Panc1 (cell line): ENCODE data around the gene APOE. TPM values are rescaled to one million over a fixed set of nuclear protein-coding genes. Genes with fewer than 3 reads are reported as not detected.

Experiments
- ATAC-seq: fragments of 200-7000 bp; cut with Tn5 transposase; 2 replicates; pipeline ENCODE4 v1.9.1; 2020; ENCODE audit warnings: mild to moderate bottlenecking, moderate library complexity
- BruUV-seq: library from RNA; stranded (reverse); fragments of 400-500 nt; replicated peaks from 2 replicates; lab custom pipeline; 2021; lab: Mats Ljungman, UMichigan
- CTCF ChIA-PET: fragments of 300-600 bp; sonication (Branson Sonifier 250); formaldehyde crosslinking; loops from one replicate; lab custom pipeline; 2022; ENCODE audit warnings: antibody characterized with exemption; lab: Charles Lee
- POLR2A ChIA-PET: fragments of 300-600 bp; sonication (Branson Sonifier 250); formaldehyde crosslinking; loops from one replicate; lab custom pipeline; 2022; ENCODE audit warnings: antibody characterized with exemption; lab: Charles Lee
- DNase-seq: peaks from one replicate; pipeline ENCODE4 v3.0.0-alpha.2; 2010; ENCODE audit warnings: low read depth, low spot score
- H3K27ac ChIP-seq: 2 replicates; pipeline ENCODE4 v1.5.1; 2011; ENCODE audit warnings: mild to moderate bottlenecking, low read length, inconsistent platforms
- H3K27me3 ChIP-seq: fragments of 200-500 bp; sonication (Bioruptor generic); 2 replicates; pipeline ENCODE4 v1.6.0; 2014; ENCODE audit warnings: low read length, inconsistent platforms; ENCODE audit not compliant: control insufficient read depth, insufficient read depth
- H3K36me3 ChIP-seq: fragments of 200-500 bp; sonication (Bioruptor generic); 2 replicates; pipeline ENCODE4 v1.5.1; 2014; ENCODE audit warnings: inconsistent platforms, mild to moderate bottlenecking, low read length, moderate library complexity; ENCODE audit not compliant: control insufficient read depth, insufficient read depth
- H3K4me1 ChIP-seq: 2 replicates; pipeline ENCODE4 v1.5.1; 2011; ENCODE audit warnings: inconsistent platforms, mild to moderate bottlenecking, low read length, moderate library complexity; ENCODE audit not compliant: control insufficient read depth, insufficient read depth
- H3K4me3 ChIP-seq, 2 experiments: 2 replicates each; pipeline ENCODE4 v1.5.1; 2011 to 2012; ENCODE audit warnings: low read depth in 2 of 2, low read length in 2 of 2, mild to moderate bottlenecking in 2 of 2, inconsistent platforms in 1 of 2, moderate library complexity in 1 of 2
- H3K9me3 ChIP-seq: fragments of 200-500 bp; sonication (Bioruptor generic); 2 replicates; pipeline ENCODE4 v1.5.1; 2014; ENCODE audit warnings: low read depth, mild to moderate bottlenecking, inconsistent platforms, low read length, moderate library complexity; ENCODE audit not compliant: control insufficient read depth, insufficient read depth
- CTCF ChIP-seq: fragments of 450-650 bp; IDR thresholded peaks from 2 replicates; pipeline ENCODE4 v1.5.1; 2017; ENCODE audit warnings: mild to moderate bottlenecking
- POLR2AphosphoS5 ChIP-seq: IDR thresholded peaks from 2 replicates; pipeline ENCODE4 v1.6.1; 2012; ENCODE audit warnings: mild to moderate bottlenecking, low read depth, low read length, moderate library complexity
- REST ChIP-seq, 2 experiments: IDR thresholded peaks; 2 replicates each; pipeline ENCODE4 v1.6.1; 2011 to 2012; ENCODE audit warnings: low read depth in 2 of 2, control low read depth in 1 of 2, low read length in 1 of 2, mild to moderate bottlenecking in 1 of 2, moderate library complexity in 1 of 2; ENCODE audit not compliant: insufficient read depth in 1 of 2
- SIN3A ChIP-seq: IDR thresholded peaks from 2 replicates; pipeline ENCODE4 v1.6.1; 2012; ENCODE audit warnings: low read depth, mild to moderate bottlenecking, low read length, moderate library complexity, borderline replicate concordance; ENCODE audit not compliant: insufficient read depth
- TCF7L2 ChIP-seq: IDR thresholded peaks from 2 replicates; pipeline ENCODE4 v1.6.1; 2011; ENCODE audit warnings: mild to moderate bottlenecking, low read depth, low read length, inconsistent platforms
- in situ Hi-C: cut with HindIII; loops from 2 replicates; pipeline ENCODE4 v1.10.0; 2016; ENCODE audit warnings: low sequenced_read_pairs, low pct_unique_long_range_greater_than_20kb
- intact Hi-C: fragments of 100-400 bp; cut with micrococcal nuclease; formaldehyde crosslinking; loops from one replicate; pipeline ENCODE4 v1.10.0; 2022; ENCODE audit not compliant: unreplicated experiment
- total RNA-seq: library from RNA; stranded (reverse); gene quantifications from one replicate; pipeline ENCODE4 v1.2.1, GENCODE V29; 2021; ENCODE audit not compliant: unreplicated experiment

The APOE gene
- total RNA-seq, 1 experiment from 2014 or later: 780 TPM

- no peaks in the 10 kb centered on the region for H3K9me3 ChIP-seq
- ChIA-PET CTCF (no interaction called here), POLR2A (interaction anchor here (0.6 kb wide), 1 partner anchor 12 kb away, joined by 3 read pairs; no protein-coding TSS in a partner anchor)
- no peaks in the 10 kb centered on the region for H3K36me3 ChIP-seq
- ATAC-seq: no peak
- no peaks in the 10 kb centered on the region for H3K4me1 ChIP-seq
- intact Hi-C loops: no loop called here
- no peak for DNase-seq
- in situ Hi-C loops: no loop called here
- no TSS peak for BruUV-seq
- TF ChIP-seq CTCF (no peak), POLR2AphosphoS5 (no peak), TCF7L2 (no peak), REST (IDR thresholded peaks at IDR 0.05; ENCODE audit: insufficient read depth in 1 of 2, low read depth in 2 of 2, low read length in 1 of 2) (no peak), SIN3A (no peak)
- no peaks in the 10 kb centered on the region for H3K27me3 ChIP-seq
- H3K4me3 ChIP-seq: no peak overlapping the region
- H3K27ac ChIP-seq: no peak overlapping the region
Measured at GRCh38 chr19:44930088-44930487, 24.5 kb downstream of the APOE start.

DNA sequence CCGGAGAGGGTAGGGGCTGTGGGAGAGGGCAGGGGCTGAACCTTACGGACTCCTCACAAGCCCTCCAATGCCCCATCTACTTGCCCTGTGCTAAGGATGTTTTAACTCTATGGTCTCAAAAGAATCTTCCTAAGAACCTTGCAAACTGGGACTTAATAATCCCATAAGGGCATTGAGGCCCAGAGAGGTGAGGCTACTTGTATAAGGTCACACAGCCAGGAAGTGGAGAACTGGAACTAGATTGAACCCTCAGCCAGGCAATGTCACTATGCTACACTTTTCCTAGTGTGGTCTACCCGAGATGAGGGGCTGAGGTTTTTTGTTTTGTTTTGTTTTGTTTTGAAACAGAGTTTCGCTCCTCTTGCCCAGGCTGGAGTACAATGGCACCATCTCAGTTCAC lies 25.9 kb downstream of the APOE start:
- ATAC-seq: no peak

More for the DNA sequence above, 25.9 kb downstream of the APOE start:
- intact Hi-C loops: no loop called here
- ChIA-PET CTCF (no interaction called here), POLR2A (no interaction called here)
- in situ Hi-C loops: no loop called here
- H3K36me3 ChIP-seq: no peaks in the 10 kb centered on the region
- TF ChIP-seq CTCF (no peak), REST (IDR thresholded peaks at IDR 0.05; ENCODE audit: insufficient read depth in 1 of 2, low read depth in 2 of 2, low read length in 1 of 2) (no peak), POLR2AphosphoS5 (no peak), TCF7L2 (no peak), SIN3A (no peak)
- H3K27ac ChIP-seq: no peak overlapping the region
- H3K4me1 ChIP-seq: no peaks in the 10 kb centered on the region
- no peak for DNase-seq
- no peak overlapping the region for H3K4me3 ChIP-seq
- no peaks in the 10 kb centered on the region for H3K27me3 ChIP-seq
- no TSS peak for BruUV-seq
- H3K9me3 ChIP-seq: no peaks in the 10 kb centered on the region
